ENCODE data around the gene CBL. TPM values are rescaled to one million over a fixed set of nuclear protein-coding genes. Genes with fewer than 3 reads are reported as not detected.
A peak's percentile ranks its signal among the peaks of the same experiment; 100 is the strongest.

Gene CBL
- 52.1 and 56.4 TPM in 2 replicates for total RNA-seq (2021)
- long read RNA-seq, full-length matches to known transcripts, result 7 of 35 reads
- long read RNA-seq, partial matches to known transcripts, result 7 of 35 reads
- long read RNA-seq, other reads (novel, unspliced or antisense), result 21 of 35 reads

DNA sequence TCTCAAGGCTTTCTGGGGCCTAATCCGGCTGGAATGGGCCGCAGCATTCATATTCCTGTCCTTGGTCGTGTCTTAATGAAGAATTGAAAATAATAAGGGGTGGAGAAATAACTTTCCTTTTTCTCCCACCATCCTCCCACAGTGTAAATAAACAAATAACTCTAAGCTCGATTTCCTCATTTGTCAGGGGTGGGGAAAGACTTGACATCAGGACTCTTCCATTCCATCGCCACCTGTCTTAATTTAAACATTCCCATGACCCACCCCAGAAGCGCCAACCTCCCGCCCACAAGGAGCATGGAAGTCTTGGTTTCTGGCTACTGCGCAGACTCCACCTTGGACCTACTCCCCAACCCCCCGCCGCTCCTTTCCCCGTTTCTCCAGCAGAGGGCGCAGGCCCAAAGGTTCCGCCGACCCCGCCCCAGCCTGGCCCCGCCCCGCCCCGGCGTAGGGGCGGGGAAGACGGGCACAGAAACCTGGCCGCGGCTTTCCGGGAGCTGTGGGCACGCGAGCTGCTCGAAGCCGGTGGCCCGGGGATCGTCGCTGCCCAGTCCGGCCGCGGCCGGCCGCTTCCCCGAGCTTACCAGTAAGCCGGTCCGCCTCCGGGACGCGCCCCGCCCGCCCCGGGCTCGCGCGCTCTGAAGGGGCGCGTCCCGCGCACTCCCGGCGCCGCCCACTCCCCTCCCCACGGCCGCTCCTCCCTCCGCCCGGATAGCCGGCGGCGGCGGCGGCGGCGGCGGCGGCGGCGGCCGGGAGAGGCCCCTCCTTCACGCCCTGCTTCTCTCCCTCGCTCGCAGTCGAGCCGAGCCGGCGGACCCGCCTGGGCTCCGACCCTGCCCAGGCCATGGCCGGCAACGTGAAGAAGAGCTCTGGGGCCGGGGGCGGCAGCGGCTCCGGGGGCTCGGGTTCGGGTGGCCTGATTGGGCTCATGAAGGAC is at the start of gene CBL:
Gene CBL (plus strand): TSS at position 766 of the 937 bp plus-strand sequence. CDS start 79 bp downstream, at position 845.
- H3K27me3 Mint-ChIP-seq (ENCODE audit: low read depth), result no peaks in the 10 kb centered on the region
- peak within 1 kb of the TSS; percentile 88; the same call in 1 of the 2 replicates for H3K14ac ChIP-seq (ENCODE audit: insufficient read depth, low read length)
- H3K36me3 Mint-ChIP-seq (ENCODE audit: insufficient read depth in 1 of 3, low read depth in 3 of 3), result no peaks in the 10 kb centered on the region

More for the DNA sequence above, at the start of gene CBL:
- WGBS (ENCODE audit: extremely low coverage, insufficient read length, low lambda C conversion rate), result no CpG with 5 or more reads among the region's 88 CpGs
- Histone ChIP-seq H2AK5ac (ENCODE audit: insufficient read length, low read length) (no peak within 1 kb of the TSS), H3T11ph (ENCODE audit: low read length) (no peak within 1 kb of the TSS), H4K8ac (replicated peaks; ENCODE audit: insufficient read length, low read depth, low read length) (no peak within 1 kb of the TSS), H2BK15ac (ENCODE audit: low read depth, low read length) (no peak within 1 kb of the TSS; the same call in 1 of the 2 replicates), H3K4me2 (ENCODE audit: insufficient read depth, insufficient read length, low read length) (peak within 1 kb of the TSS; percentile 80), H3K79me2 (ENCODE audit: insufficient read depth, low read length) (peaks cover 27% of the 10 kb centered on the region; the same call in 1 of the 2 replicates), H3K18ac (ENCODE audit: insufficient read length, low read depth, low read length) (peak within 1 kb of the TSS; percentile 85), H3K27ac (ENCODE audit: insufficient read length, low read depth, low read length) (no peak within 1 kb of the TSS), H2BK120ac (ENCODE audit: low read depth, low read length, poor library complexity, severe bottlenecking) (no peak within 1 kb of the TSS), H2BK12ac (ENCODE audit: insufficient read length, low read depth, low read length) (no peak within 1 kb of the TSS), H4K5ac (ENCODE audit: insufficient read length, low read depth, low read length) (no peak within 1 kb of the TSS), H3K4ac (ENCODE audit: low read depth, low read length) (no peak within 1 kb of the TSS), H3K4me1 (ENCODE audit: insufficient read depth, low read length) (no peaks in the 10 kb centered on the region; the same call in 1 of the 2 replicates), H3K56ac (ENCODE audit: insufficient read length, low read depth, low read length) (no peak within 1 kb of the TSS), H2AFZ (ENCODE audit: low read length) (peak within 1 kb of the TSS; percentile 19), H4K91ac (ENCODE audit: insufficient read length, low read depth, low read length) (no peak within 1 kb of the TSS), H2BK20ac (ENCODE audit: low read depth, low read length, poor library complexity, severe bottlenecking) (no peak within 1 kb of the TSS), H3K79me1 (ENCODE audit: insufficient read depth, low read depth, low read length, poor library complexity, severe bottlenecking) (no peaks in the 10 kb centered on the region), H2BK5ac (ENCODE audit: insufficient read length, low read length) (no peak within 1 kb of the TSS), H3K27me3 (ENCODE audit: insufficient read depth, low read length) (no peaks in the 10 kb centered on the region), H3K9ac (ENCODE audit: extremely low read depth, insufficient read length, low read length) (peak within 1 kb of the TSS; percentile 64), H4K20me1 (ENCODE audit: control insufficient read depth, insufficient read depth, insufficient read length) (no peaks in the 10 kb centered on the region), H3K23ac (ENCODE audit: insufficient read length, low read depth, low read length) (no peak within 1 kb of the TSS), H3K9me3 (ENCODE audit: control insufficient read depth, low read depth, low read length) (no peaks in the 10 kb centered on the region), H3K23me2 (ENCODE audit: insufficient read length, low read depth, low read length, poor library complexity, severe bottlenecking) (peaks cover 9% of the 10 kb centered on the region)
- Mint-ChIP-seq H3K9me3 (peaks cover 0 to 3% of the 10 kb centered on the region in 2 experiments; a peak in 1 of 5 replicates), H3K27ac (peak within 1 kb of the TSS; percentile 77 to 94 (median 91)), H3K4me3 (peak within 1 kb of the TSS; percentile 87 to 98), H3K4me1 (peaks cover 33 to 38% of the 10 kb centered on the region in 2 experiments)
- TF ChIP-seq, protein P1, sequence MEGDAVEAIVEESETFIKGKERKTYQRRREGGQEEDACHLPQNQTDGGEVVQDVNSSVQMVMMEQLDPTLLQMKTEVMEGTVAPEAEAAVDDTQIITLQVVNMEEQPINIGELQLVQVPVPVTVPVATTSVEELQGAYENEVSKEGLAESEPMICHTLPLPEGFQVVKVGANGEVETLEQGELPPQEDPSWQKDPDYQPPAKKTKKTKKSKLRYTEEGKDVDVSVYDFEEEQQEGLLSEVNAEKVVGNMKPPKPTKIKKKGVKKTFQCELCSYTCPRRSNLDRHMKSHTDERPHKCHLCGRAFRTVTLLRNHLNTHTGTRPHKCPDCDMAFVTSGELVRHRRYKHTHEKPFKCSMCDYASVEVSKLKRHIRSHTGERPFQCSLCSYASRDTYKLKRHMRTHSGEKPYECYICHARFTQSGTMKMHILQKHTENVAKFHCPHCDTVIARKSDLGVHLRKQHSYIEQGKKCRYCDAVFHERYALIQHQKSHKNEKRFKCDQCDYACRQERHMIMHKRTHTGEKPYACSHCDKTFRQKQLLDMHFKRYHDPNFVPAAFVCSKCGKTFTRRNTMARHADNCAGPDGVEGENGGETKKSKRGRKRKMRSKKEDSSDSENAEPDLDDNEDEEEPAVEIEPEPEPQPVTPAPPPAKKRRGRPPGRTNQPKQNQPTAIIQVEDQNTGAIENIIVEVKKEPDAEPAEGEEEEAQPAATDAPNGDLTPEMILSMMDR (conservative IDR thresholded peaks at IDR 0.05), result peak; percentile 93
- peak; percentile 94 for DNase-seq

Data from H9 (cell line).